GM18873 (cell line): ENCODE measurements around the gene ST3GAL2.
A peak's percentile ranks its signal among the peaks of the same experiment; 100 is the strongest.
"Not testable (repeated sequence)": the region's sequence is repeated elsewhere in the genome, so short reads cannot be mapped to it uniquely, and the experiment has no call there.

Source experiments
- ATAC-seq: cut with Tn5 transposase; IDR thresholded peaks from one replicate; pipeline ENCODE4 v1.9.1; 2021; ENCODE audit warnings: mild to moderate bottlenecking, moderate library complexity, moderate number of reproducible peaks; ENCODE audit not compliant: unreplicated experiment, low FRiP score

The ST3GAL2 gene

DNA sequence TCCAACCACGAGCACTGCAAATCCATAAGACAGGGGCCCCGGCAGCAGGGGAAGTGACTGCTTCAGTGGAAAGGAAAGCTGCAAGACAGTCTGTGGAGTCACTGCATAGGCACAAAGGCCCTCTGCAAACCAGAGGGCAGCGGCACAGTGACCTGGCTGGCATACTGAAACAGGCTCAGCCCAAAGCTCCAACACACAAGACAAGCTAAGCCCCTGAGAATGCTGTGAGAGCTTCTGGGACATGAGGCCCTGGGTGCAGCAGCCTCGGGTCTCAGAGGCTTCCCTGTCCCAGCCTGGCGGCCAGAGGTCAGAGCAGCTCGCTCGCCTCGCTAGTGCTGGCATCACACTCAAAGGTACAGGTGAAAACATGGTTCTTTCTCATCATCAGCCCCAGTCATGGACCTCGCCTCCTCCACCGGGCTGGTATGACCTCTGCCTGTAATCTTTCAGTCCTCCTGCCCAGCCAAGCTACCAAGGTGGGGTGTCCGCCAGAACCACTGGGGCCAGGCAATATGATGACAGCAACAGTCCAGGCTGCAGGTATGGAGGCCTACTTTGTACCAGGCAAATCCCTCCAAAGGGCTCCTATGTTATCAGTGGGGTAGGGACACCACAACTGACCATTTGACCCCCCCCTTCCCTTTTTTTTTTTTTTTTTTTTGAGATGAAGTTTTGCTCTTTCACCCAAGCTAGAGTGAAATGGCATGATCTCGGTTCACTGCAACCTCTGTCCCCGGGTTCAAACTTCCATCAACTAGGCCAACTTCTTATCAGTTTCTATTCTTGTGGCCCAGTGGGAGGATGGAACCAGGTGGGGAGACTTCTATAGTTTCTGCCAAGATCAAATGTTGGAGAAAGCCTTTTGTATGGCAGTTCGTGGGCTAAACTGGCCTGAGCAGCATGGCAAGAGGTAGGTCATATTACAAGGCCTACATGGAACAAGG, 19.2 kb downstream of the ST3GAL2 start:
- ATAC-seq, result no peak

GRCh38 chr16:70418993-70419318, 19.9 kb downstream of the ST3GAL2 start:
- ATAC-seq, result no peak

- ATAC-seq, result no peak
Observed at GRCh38 chr16:70418274-70418992, 20.5 kb downstream of the ST3GAL2 start.

- no peak for ATAC-seq
Observed at GRCh38 chr16:70417661-70418060, 21.2 kb downstream of the ST3GAL2 start.

DNA sequence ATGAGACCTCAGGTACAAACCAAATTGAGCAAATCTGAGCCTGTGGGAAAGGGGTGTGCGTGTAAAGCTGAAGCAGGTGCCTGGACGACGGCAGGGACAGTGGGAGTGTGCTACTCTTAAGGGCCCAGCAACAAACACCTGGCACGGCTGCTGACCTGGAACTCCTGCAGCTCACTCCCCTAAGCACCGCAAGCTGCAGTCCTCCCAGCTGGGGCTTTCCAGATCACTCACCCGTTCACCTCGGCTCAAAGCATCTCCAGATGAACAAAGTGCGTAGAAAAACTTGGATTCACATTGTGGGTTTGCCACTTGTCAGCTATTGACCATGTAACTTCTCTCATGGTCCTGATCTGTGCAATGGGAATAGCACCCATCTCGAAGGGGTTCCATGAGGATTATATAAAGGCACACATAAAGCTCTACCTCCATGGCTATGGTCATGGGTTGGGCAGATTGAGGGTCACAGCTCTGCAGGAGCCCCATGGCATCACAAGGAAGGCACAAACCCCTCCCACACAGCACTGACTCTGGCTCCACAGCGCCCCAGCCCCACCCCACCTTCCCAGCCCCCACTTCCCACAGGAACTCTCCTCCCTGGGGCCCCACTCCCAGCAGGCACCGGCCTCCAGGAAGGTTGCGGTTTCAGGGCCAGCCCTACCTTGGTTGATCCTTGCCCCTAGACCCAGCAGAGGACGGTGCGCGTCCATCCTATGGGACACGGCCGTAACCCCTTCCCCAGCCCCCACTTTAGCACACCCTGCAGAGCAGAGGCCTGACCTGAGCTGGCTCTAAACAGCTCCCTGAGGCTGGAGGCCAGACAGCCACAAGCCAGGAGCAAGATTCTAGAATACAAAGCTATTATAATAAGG, 21.9 kb downstream of the ST3GAL2 start:
- ATAC-seq, result peak; percentile 67

DNA sequence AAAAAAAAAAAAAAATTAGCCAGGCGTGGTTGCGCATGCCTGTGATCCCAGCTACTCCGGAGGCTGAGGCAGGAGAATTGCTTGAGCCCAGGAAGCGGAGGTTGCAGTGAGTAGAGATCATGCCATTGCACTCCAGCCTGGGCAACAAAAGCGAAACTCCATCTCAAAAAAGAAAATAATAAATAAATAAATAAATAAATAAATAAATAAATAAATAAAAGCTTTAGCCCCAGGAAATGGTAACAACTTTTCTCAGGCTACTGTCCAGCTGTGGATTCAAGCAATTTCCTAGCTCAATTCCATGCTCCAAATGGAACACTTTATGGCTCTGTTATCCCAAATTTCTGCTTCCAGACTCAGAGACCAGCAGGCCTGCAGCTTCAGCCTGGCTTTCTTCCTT, 25.3 kb downstream of the ST3GAL2 start:
- ATAC-seq, result not testable (repeated sequence)

- ATAC-seq, result no peak
Observed at GRCh38 chr16:70412385-70412784, 26.5 kb downstream of the ST3GAL2 start.

- ATAC-seq, result no peak
Observed at GRCh38 chr16:70410734-70411133, 28.2 kb downstream of the ST3GAL2 start.

DNA sequence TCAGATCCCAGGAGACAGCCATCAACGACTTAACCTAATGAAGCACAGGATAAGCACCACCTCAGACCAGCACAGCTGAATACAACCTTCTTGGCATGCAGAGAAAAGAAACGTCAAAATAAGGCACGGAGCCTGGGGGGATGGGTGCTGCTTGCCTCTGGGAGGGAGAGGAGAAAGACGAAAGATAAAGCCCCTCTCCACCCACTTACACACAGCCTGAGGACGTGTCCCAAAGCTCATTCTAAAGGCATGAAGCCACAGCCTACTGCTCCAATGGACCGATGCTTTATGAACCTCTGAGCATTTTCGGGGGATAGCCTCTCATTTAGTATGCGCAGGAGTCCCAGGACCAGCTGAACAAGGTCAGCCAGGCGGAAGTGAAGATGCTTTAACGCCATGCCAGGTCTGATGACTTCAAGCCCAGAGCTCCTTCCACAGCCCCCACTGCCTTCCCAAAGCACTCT, 31.1 kb downstream of the ST3GAL2 start:
- ATAC-seq, result no peak

DNA sequence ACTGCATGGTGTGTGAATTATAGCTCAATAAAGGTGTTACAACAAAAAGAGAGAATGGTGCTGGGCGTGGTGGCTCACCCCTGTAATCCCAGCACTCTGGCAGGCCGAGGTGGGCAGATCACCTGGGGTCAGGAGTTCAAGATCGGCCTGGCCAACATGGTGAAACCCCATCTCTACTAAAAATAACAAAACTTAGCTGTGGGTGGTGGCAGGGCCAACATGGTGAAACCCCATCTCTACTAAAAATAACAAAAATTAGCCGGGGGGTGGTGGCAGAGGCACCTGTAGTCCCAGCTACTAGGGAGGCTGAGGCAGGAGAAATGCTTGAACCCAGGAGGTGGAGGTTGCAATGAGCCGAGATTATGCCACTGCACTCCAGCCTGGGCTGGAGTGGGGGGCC, 32.8 kb downstream of the ST3GAL2 start:
- not testable (repeated sequence) for ATAC-seq

GRCh38 chr16:70402916-70403659, 35.8 kb downstream of the ST3GAL2 start:
- no peak for ATAC-seq

DNA sequence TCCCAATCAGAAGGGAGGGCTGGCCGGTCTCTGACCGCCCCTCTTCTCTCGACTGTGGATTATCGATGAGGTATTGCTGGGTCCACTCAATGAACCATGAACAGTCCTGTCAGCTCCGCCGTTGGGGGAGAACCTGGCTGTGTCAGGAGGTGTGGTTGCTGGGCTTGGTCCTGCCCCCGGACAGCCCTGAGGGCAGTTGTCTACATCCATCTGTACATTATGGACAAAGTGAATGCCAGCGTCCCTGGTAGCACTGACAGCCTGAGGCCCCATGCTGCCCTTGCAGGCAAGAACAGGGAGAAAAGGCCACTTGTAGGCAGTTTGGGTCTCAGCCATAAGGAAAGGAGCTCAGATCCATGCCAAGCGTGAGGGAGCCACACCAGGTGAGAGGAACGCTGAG, 38.9 kb downstream of the ST3GAL2 start:
- no peak for ATAC-seq

GRCh38 chr16:70399381-70399780, 39.5 kb downstream of the ST3GAL2 start:
- no peak for ATAC-seq

DNA sequence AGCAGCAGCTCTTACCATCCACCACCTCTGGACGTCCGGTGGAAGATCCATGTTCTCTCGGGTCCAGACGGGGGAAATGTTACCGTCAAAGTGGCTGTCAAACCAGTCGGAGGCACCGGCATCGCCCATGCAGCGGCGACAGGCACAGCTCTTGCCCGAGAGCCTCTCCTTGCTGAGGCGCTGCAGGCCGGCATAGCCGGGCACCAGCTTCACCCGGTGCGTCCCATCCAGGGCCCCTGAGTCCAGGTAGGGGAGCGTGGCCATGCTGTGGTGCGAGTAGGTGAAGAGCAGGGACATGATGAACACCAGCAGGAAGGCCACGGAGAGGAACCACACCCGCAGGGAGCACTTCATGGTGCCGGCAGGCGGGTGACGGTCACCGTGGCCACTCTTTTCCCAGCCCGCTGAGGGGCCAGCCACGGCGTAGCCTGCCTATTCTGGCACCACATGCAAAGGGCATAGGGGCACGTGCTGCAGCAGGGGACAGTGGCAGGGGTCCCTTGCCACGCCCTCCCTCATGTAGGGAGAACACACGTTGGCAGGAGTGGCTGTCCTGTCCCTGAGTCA, 40.6 kb downstream of the ST3GAL2 start:
- no peak for ATAC-seq

DNA sequence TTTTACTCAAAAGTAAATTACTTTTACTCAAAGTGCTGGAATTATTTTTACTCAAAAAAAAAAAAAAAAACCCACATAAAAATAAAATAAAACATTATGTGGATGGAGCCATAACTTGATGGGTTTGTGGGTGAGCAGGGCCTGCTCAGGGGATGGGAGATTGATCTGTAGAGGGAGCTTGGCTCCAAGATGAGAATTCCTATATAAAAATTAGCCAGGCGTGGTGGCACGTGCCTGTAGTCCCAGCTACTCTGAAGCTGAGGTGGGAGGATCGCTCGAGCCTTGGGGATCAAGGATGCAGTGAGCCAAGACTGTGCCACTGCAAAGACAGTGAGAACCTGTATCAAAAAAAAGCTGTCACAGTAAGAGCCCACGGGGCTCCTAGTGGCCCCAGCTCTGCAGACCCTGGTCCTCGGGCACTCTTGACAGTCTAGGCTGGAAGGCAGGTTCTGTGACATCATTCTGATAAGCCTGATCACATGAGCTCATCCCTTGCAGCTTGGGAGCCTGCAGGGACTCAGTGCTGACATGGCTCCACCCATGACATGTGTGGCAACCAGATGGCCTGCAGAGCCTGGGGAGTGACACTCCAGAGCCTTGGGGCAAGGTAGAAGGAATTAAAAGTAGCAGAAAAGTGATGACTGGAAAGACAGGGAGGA, 42.5 kb downstream of the ST3GAL2 start:
- no peak for ATAC-seq

DNA sequence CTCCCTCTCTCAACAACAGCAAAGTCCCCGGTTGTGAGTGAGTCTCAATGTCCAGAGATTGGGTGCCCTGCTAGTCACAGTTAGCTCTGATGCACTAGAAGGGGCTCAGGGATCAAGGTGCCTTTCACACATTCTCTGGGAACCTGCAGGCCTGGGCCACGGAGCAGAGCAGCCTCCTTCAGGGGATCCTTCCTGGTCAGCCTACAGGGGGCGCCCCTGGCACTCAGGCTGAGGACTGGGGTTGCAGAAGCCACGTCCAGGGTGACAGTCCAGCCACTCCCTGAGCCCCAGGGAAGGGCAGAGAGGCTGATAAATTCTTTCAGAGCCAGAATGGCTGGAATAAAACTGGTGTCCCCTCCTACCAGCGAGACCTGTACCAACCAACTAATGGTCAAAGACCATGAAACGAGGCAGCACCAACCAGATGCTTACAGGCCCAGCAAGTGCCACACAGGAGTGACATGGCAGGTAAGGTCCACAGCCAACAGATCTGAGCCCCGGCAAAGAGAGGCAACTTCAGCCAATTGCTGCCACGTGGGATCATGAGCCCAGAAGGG, 43.5 kb downstream of the ST3GAL2 start:
- ATAC-seq, result no peak

DNA sequence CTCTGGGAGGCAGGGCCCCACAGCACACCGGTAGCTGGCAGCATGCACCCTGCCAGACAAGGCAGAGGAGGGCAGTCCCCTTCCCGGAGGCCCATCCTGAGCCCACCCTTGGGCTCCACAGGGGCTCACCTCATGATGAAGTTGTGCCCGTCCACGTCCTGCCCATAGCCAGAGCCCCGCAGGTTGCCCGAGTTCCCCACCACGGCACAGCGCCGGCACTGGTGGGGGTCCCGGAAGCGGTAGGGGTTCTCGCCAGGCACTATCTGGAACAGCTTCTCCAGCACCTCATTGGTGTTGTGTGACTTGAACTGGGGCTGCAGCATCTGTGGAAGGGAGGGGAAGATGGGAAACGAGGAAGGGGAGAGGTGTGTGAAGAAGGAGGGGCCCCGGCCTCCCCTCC, 44.0 kb downstream of the ST3GAL2 start:
- ATAC-seq, result no peak

GRCh38 chr16:70393662-70394061, 45.2 kb downstream of the ST3GAL2 start:
- ATAC-seq, result no peak

DNA sequence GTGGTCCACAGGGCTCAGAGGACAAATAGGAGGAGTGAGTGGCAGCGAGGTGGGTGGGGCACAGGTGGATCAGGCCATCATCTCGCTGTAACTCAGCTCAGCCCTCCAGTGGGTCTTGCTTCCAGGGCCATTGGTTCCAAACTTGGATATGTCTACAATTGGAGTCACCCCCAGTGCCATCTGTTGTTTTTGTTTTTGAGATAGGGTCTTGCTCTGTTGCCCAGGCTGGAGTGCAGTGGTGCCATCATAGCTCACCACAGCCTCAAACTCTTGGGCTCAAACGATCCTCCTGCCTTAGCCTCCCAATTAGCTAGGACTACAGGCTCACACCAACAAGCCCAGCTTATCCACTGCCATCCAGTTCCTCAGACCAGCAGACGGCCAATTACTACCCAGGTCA, 46.3 kb downstream of the ST3GAL2 start:
- ATAC-seq, result no peak
